Activated CD4-positive, alpha-beta T cell treated with anti-CD3 and anti-CD28 coated beads, Interleukin-2, amount 10 ng/mL, durations not matched to agents 24 days and 14 days (primary cell): ENCODE data around the gene SLC8B1. TPM values are rescaled to one million over a fixed set of nuclear protein-coding genes. Genes with fewer than 3 reads are reported as not detected.

Source experiments
- DNase-seq: peaks from one replicate; pipeline ENCODE4 v3.0.0; 2022
- H3K27ac Mint-ChIP-seq: one replicate; pipeline ENCODE4 v1.8.0; 2022; ENCODE audit warnings: mild to moderate bottlenecking, mixed read lengths
- H3K27me3 Mint-ChIP-seq: one replicate; pipeline ENCODE4 v1.8.0; 2022; ENCODE audit warnings: mixed read lengths
- H3K36me3 Mint-ChIP-seq: one replicate; pipeline ENCODE4 v1.8.0; 2022; ENCODE audit warnings: low read depth, mild to moderate bottlenecking, mixed read lengths
- H3K4me1 Mint-ChIP-seq: one replicate; pipeline ENCODE4 v1.8.0; 2021; ENCODE audit warnings: mixed read lengths
- H3K4me3 Mint-ChIP-seq: one replicate; pipeline ENCODE4 v1.8.0; 2022; ENCODE audit warnings: mild to moderate bottlenecking, moderate library complexity, mixed read lengths
- H3K9me3 Mint-ChIP-seq: one replicate; pipeline ENCODE4 v1.8.0; 2021; ENCODE audit warnings: mixed read lengths
- intact Hi-C: fragments of 100-400 bp; cut with micrococcal nuclease; formaldehyde crosslinking; loops from one replicate; pipeline ENCODE4 v1.15.1; 2023
- total RNA-seq: library from RNA; stranded (reverse); gene quantifications from 2 replicates; pipeline ENCODE4 v1.2.3, GENCODE V29; 2022

Gene SLC8B1
- total RNA-seq, 1 donor from 2014 or later, result 19.5 TPM

- H3K36me3 Mint-ChIP-seq, result peaks cover 45% of the 10 kb centered on the region
- peaks cover 7% of the 10 kb centered on the region for H3K4me1 Mint-ChIP-seq
- intact Hi-C loops, result no loop called here
These were observed 12.6 kb downstream of the SLC8B1 start for GRCh38 chr12:113322343-113322742.

GRCh38 chr12:113320401-113320800 lies 14.5 kb downstream of the SLC8B1 start:
- H3K36me3 Mint-ChIP-seq, result peaks cover 40% of the 10 kb centered on the region
- H3K4me1 Mint-ChIP-seq, result peaks cover 7% of the 10 kb centered on the region
- no peak overlapping the region for H3K27ac Mint-ChIP-seq
- DNase-seq, result no peak
- H3K9me3 Mint-ChIP-seq, result no peaks in the 10 kb centered on the region
- intact Hi-C loops, result no loop called here
- no peak overlapping the region for H3K4me3 Mint-ChIP-seq
- no peaks in the 10 kb centered on the region for H3K27me3 Mint-ChIP-seq

More at GRCh38 chr12:113322343-113322742, 12.6 kb downstream of the SLC8B1 start:
- no peak for DNase-seq
- Mint-ChIP-seq H3K4me3 (no peak overlapping the region), H3K27ac (no peak overlapping the region), H3K27me3 (no peaks in the 10 kb centered on the region), H3K9me3 (no peaks in the 10 kb centered on the region)

- intact Hi-C loops, result no loop called here
- no peaks in the 10 kb centered on the region for H3K9me3 Mint-ChIP-seq
- DNase-seq, result no peak
- no peak overlapping the region for H3K27ac Mint-ChIP-seq
- H3K36me3 Mint-ChIP-seq, result peaks cover 42% of the 10 kb centered on the region
- H3K4me3 Mint-ChIP-seq, result no peak overlapping the region
- H3K27me3 Mint-ChIP-seq, result no peaks in the 10 kb centered on the region
- peaks cover 7% of the 10 kb centered on the region for H3K4me1 Mint-ChIP-seq
These were observed 15.8 kb downstream of the SLC8B1 start for GRCh38 chr12:113318900-113319628.

GRCh38 chr12:113318046-113318656 lies 16.8 kb downstream of the SLC8B1 start:
- Mint-ChIP-seq H3K36me3 (peaks cover 41% of the 10 kb centered on the region), H3K4me1 (peaks cover 4% of the 10 kb centered on the region), H3K4me3 (no peak overlapping the region), H3K9me3 (no peaks in the 10 kb centered on the region), H3K27me3 (no peaks in the 10 kb centered on the region), H3K27ac (no peak overlapping the region)
- intact Hi-C loops, result no loop called here
- DNase-seq, result no peak

- Mint-ChIP-seq H3K27me3 (no peaks in the 10 kb centered on the region), H3K27ac (no peak overlapping the region), H3K9me3 (no peaks in the 10 kb centered on the region), H3K4me1 (no peaks in the 10 kb centered on the region), H3K4me3 (no peak overlapping the region), H3K36me3 (peaks cover 35% of the 10 kb centered on the region)
- DNase-seq, result no peak
- intact Hi-C loops, result no loop called here
These were observed 17.8 kb downstream of the SLC8B1 start for GRCh38 chr12:113317122-113317521.

GRCh38 chr12:113316155-113316554 lies 18.8 kb downstream of the SLC8B1 start:
- no peaks in the 10 kb centered on the region for H3K9me3 Mint-ChIP-seq
- H3K4me3 Mint-ChIP-seq, result no peak overlapping the region
- intact Hi-C loops, result no loop called here
- no peak overlapping the region for H3K27ac Mint-ChIP-seq
- DNase-seq, result no peak
- H3K36me3 Mint-ChIP-seq, result peaks cover 36% of the 10 kb centered on the region
- H3K4me1 Mint-ChIP-seq, result no peaks in the 10 kb centered on the region
- H3K27me3 Mint-ChIP-seq, result no peaks in the 10 kb centered on the region

GRCh38 chr12:113315358-113315757 lies 19.6 kb downstream of the SLC8B1 start:
- Mint-ChIP-seq H3K36me3 (peaks cover 38% of the 10 kb centered on the region), H3K27me3 (no peaks in the 10 kb centered on the region), H3K4me3 (no peak overlapping the region), H3K27ac (no peak overlapping the region), H3K9me3 (no peaks in the 10 kb centered on the region), H3K4me1 (peaks cover 3% of the 10 kb centered on the region)
- intact Hi-C loops, result no loop called here
- DNase-seq, result no peak

- intact Hi-C loops, result no loop called here
- Mint-ChIP-seq H3K27me3 (no peaks in the 10 kb centered on the region), H3K4me1 (peaks cover 3% of the 10 kb centered on the region), H3K36me3 (peaks cover 35% of the 10 kb centered on the region), H3K27ac (no peak overlapping the region), H3K4me3 (no peak overlapping the region), H3K9me3 (no peaks in the 10 kb centered on the region)
- no peak for DNase-seq
These were observed 20.8 kb downstream of the SLC8B1 start for GRCh38 chr12:113314121-113314529.

- Mint-ChIP-seq H3K9me3 (no peaks in the 10 kb centered on the region), H3K4me3 (no peak overlapping the region), H3K27me3 (no peaks in the 10 kb centered on the region), H3K27ac (no peak overlapping the region), H3K4me1 (peaks cover 3% of the 10 kb centered on the region), H3K36me3 (peaks cover 30% of the 10 kb centered on the region)
- intact Hi-C loops, result loop anchor here (2.0 kb wide), 1 partner anchor 114 kb away; no protein-coding TSS in a partner anchor
- no peak for DNase-seq
These were observed 24.4 kb downstream of the SLC8B1 start for GRCh38 chr12:113310489-113310888.

GRCh38 chr12:113306382-113306781 lies 28.5 kb downstream of the SLC8B1 start:
- Mint-ChIP-seq H3K36me3 (peaks cover 44% of the 10 kb centered on the region), H3K4me1 (peaks cover 17% of the 10 kb centered on the region), H3K27me3 (no peaks in the 10 kb centered on the region), H3K9me3 (no peaks in the 10 kb centered on the region), H3K4me3 (no peak overlapping the region), H3K27ac (no peak overlapping the region)
- intact Hi-C loops, result no loop called here
- no peak for DNase-seq

GRCh38 chr12:113305281-113305856 lies 29.5 kb downstream of the SLC8B1 start:
- H3K4me3 Mint-ChIP-seq, result no peak overlapping the region
- H3K27ac Mint-ChIP-seq, result no peak overlapping the region

GRCh38 chr12:113302886-113303640 lies 31.8 kb downstream of the SLC8B1 start:
- Mint-ChIP-seq H3K36me3 (peaks cover 41% of the 10 kb centered on the region), H3K4me3 (peak overlapping the region; percentile 43), H3K9me3 (no peaks in the 10 kb centered on the region), H3K27ac (peak overlapping the region; percentile 52), H3K27me3 (no peaks in the 10 kb centered on the region), H3K4me1 (peaks cover 17% of the 10 kb centered on the region)
- peak; percentile 72 for DNase-seq
- intact Hi-C loops, result no loop called here

More at GRCh38 chr12:113305281-113305856, 29.5 kb downstream of the SLC8B1 start:
- intact Hi-C loops, result no loop called here
- no peak for DNase-seq
- Mint-ChIP-seq H3K36me3 (peaks cover 42% of the 10 kb centered on the region), H3K4me1 (peaks cover 15% of the 10 kb centered on the region), H3K27me3 (no peaks in the 10 kb centered on the region), H3K9me3 (no peaks in the 10 kb centered on the region)

GRCh38 chr12:113302466-113302865 lies 32.4 kb downstream of the SLC8B1 start:
- peak overlapping the region; percentile 43 for H3K4me3 Mint-ChIP-seq
- H3K4me1 Mint-ChIP-seq, result peaks cover 17% of the 10 kb centered on the region
- no peak for DNase-seq
- H3K27ac Mint-ChIP-seq, result peak overlapping the region; percentile 52
- no peaks in the 10 kb centered on the region for H3K9me3 Mint-ChIP-seq
- H3K36me3 Mint-ChIP-seq, result peaks cover 39% of the 10 kb centered on the region
- intact Hi-C loops, result no loop called here
- no peaks in the 10 kb centered on the region for H3K27me3 Mint-ChIP-seq

- DNase-seq, result no peak
- Mint-ChIP-seq H3K27ac (no peak overlapping the region), H3K9me3 (no peaks in the 10 kb centered on the region), H3K4me1 (peaks cover 17% of the 10 kb centered on the region), H3K4me3 (no peak overlapping the region), H3K36me3 (peaks cover 36% of the 10 kb centered on the region), H3K27me3 (no peaks in the 10 kb centered on the region)
- intact Hi-C loops, result no loop called here
These were observed 33.1 kb downstream of the SLC8B1 start for GRCh38 chr12:113301811-113302210.
